AG04449 (cell line): ENCODE data around the gene DDX10.
A peak's percentile ranks its signal among the peaks of the same experiment; 100 is the strongest.

ENCODE experiments used
- CTCF ChIA-PET: fragments of 350-600 bp; formaldehyde crosslinking; extraction: SDS; loops from one replicate; lab custom pipeline; 2021; ENCODE audit warnings: antibody characterized with exemption; lab: Yijun Ruan, JAX
- POLR2A ChIA-PET: fragments of 400-600, 350-600 bp; formaldehyde crosslinking; extraction: SDS; loops from one replicate; lab custom pipeline; 2020; ENCODE audit warnings: antibody characterized with exemption, inconsistent platforms; lab: Yijun Ruan, JAX
- DNase-seq: peaks from one replicate; pipeline ENCODE4 v3.0.0-alpha.2; 2010; ENCODE audit warnings: low read depth, low spot score
- H3K4me3 ChIP-seq: 2 replicates; pipeline ENCODE4 v1.5.1; 2011; ENCODE audit warnings: low read depth, mild to moderate bottlenecking, control low read depth, low read length
- CTCF ChIP-seq: IDR thresholded peaks from one replicate; pipeline ENCODE4 v1.5.1; 2011; ENCODE audit warnings: mild to moderate bottlenecking, moderate library complexity, low read length, control low read depth, inconsistent platforms; ENCODE audit not compliant: insufficient read depth; ENCODE audit errors: missing control alignments

DDX10 gene

GRCh38 chr11:108926841-108927577, 262.1 kb downstream of the DDX10 start:
- no peak for TF ChIP-seq CTCF
- DNase-seq: no peak
- POLR2A ChIA-PET: no interaction called here
- no peak overlapping the region for H3K4me3 ChIP-seq
- CTCF ChIA-PET: interaction anchor here (0.9 to 1.6 kb wide), 3 partner anchors 11 to 229 kb away, joined by 3 to 9 read pairs (median 4); no protein-coding TSS in a partner anchor

GRCh38 chr11:108927791-108928545, 263.1 kb downstream of the DDX10 start:
- CTCF ChIA-PET: no interaction called here
- no peak overlapping the region for H3K4me3 ChIP-seq
- no peak for TF ChIP-seq CTCF
- POLR2A ChIA-PET: no interaction called here
- DNase-seq: no peak

- ChIA-PET POLR2A (no interaction called here), CTCF (no interaction called here)
- DNase-seq: peak; percentile 92
- H3K4me3 ChIP-seq: no peak overlapping the region
- TF ChIP-seq CTCF: no peak
These were observed 264.4 kb downstream of the DDX10 start for GRCh38 chr11:108929241-108929640.

GRCh38 chr11:108931168-108931567, 266.3 kb downstream of the DDX10 start:
- H3K4me3 ChIP-seq: no peak overlapping the region
- TF ChIP-seq CTCF: no peak
- no peak for DNase-seq
- ChIA-PET POLR2A (no interaction called here), CTCF (no interaction called here)

DNA sequence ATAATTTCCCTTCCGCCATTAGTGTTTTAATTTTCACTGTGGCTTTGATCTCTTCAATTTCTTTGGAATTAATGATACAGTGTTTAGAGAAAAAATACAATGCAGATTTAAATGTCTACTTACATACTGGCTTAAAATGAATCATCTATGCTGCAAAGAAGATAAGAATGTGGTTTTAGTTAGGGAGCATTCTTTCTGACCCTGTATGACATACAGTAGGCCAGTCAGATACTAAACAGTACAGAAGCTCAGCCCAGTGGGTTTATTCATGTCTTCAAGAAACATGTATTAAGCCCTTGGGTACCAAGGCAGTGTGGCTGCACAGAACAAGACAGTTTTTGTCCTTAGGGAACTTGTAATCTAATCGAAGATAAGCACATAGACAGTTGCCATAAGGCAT, 268.8 kb downstream of the DDX10 start:
- no peak overlapping the region for H3K4me3 ChIP-seq
- CTCF ChIA-PET: interaction anchor here (1.0 kb wide), 1 partner anchor 56 kb away, joined by 3 read pairs; no protein-coding TSS in a partner anchor
- no peak for TF ChIP-seq CTCF
- POLR2A ChIA-PET: no interaction called here
- DNase-seq: peak; percentile 42

GRCh38 chr11:108934289-108934688, 269.4 kb downstream of the DDX10 start:
- ChIA-PET CTCF (interaction anchor here (1.0 kb wide), 1 partner anchor 57 kb away, joined by 3 read pairs; no protein-coding TSS in a partner anchor), POLR2A (no interaction called here)
- no peak for TF ChIP-seq CTCF
- DNase-seq: no peak
- no peak overlapping the region for H3K4me3 ChIP-seq
